ENCODE measurements around the gene ERI3.

ERI3 gene

DNA sequence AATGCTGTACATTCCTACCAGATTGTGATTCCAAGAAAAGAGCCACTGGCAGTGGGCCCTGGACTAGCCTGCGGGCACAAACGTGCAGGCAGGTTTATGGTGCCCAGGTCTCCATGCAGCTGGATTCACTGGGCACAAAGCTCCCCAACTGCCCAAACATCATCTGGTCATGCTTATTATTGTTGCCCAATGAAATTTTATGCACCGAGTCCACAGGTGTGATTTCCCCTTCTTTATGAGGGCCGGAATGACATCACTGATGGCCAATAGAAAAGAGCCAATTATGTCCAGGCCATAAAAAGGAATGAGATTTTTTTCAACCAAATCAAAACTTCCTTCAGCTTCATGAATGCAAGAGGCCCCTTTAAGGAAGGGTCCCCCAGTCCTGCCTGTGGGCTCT is 66.2 kb downstream of the ERI3 start:
- no peak overlapping the region for H3K27ac ChIP-seq
- no peak for DNase-seq (ENCODE audit: low spot score)
- no peak overlapping the region for H3K4me3 ChIP-seq
- TF ChIP-seq, protein P1, sequence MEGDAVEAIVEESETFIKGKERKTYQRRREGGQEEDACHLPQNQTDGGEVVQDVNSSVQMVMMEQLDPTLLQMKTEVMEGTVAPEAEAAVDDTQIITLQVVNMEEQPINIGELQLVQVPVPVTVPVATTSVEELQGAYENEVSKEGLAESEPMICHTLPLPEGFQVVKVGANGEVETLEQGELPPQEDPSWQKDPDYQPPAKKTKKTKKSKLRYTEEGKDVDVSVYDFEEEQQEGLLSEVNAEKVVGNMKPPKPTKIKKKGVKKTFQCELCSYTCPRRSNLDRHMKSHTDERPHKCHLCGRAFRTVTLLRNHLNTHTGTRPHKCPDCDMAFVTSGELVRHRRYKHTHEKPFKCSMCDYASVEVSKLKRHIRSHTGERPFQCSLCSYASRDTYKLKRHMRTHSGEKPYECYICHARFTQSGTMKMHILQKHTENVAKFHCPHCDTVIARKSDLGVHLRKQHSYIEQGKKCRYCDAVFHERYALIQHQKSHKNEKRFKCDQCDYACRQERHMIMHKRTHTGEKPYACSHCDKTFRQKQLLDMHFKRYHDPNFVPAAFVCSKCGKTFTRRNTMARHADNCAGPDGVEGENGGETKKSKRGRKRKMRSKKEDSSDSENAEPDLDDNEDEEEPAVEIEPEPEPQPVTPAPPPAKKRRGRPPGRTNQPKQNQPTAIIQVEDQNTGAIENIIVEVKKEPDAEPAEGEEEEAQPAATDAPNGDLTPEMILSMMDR (IDR thresholded peaks at IDR 0.05), result no peak

DNA sequence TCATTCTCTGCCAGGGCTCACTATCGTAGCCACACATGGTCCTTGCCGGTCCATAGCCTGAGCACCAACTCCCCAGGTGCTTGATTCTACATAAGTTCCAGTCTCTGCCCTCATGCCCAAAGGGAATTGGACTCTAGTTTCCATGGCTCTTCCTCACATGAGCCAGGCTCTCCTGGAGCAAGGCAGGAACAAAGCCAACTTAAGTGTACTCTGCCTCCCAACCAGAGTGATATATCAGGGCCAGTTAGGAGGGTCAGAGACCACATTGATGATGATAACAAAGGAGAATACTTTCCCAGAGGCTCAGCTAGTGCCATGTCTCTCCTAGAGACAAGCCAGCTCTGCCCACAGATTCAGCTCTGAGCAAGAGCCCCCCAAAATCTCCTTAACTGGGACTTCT is 70.9 kb downstream of the ERI3 start:
- TF ChIP-seq, protein P1 (IDR thresholded peaks at IDR 0.05), result no peak
- Histone ChIP-seq H3K4me3 (no peak overlapping the region), H3K27ac (no peak overlapping the region)
- no peak for DNase-seq (ENCODE audit: low spot score)

DNA sequence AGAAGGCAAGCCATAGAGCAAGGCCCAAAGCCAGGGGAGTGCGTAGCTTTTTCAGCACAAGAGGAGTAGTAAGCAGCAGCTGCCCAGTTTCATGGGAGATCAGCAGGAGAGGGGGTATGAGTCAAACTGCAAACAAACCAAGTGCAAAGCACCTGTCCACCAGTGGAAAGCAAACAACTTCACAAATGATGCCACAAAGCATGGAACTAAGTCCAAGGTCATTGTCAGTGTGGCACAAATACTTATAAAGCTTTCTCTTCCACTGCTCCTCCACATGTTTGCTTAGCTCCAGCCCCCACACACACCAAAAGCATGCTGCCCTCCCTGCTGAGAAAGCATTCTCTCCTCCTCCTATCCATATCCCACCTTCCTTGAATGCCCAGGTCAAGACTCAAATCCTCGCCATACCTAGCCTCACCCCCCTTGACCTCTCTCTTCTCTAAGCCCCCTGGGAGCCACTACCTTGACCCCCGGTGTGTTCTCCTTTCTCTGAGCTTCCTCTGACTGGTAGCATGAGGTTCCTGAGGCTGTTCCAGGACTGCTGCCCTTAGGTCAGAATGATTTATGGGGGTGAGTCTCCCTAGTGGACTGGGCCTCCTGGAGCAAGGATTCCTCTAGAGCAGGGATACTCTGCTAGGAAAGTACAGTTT is 71.4 kb downstream of the ERI3 start:
- TF ChIP-seq, protein P1 (IDR thresholded peaks at IDR 0.05), result no peak
- no peak overlapping the region for H3K27ac ChIP-seq
- no peak overlapping the region for H3K4me3 ChIP-seq
- no peak for DNase-seq (ENCODE audit: low spot score)

DNA sequence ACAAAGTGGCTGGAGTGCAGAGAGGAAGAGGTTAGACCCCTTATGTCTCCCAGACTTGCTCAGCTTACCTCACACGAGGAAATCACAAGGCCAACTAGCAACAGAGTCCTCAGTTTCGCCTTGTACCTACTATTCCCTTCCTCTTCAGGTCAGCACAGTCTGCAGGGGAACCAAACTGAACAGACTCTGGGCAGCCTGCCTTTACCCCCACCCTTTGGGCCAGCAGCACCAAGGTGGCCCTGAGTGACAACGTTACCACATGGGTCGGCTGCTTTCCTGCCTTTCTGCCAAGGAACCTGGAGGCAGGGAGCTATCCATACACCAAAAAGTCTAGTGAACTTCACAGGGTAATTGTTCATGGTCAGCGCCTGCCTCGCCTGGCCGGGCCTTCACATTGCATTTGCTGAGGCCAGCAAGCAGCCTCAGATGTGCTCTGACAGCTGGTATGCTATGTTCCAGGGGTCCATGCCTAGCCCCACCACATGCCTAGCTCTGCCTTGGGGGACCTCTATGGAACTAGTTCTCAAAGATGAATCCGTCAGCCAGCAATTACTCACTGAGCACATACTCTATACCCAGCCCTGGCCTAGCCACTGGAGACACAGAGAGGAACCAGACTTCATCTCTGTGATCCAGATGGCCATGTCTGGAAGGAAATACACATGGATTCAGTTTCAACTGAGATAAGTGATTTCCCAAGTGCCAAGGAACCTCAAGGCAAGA is 72.2 kb downstream of the ERI3 start:
- TF ChIP-seq, protein P1 (IDR thresholded peaks at IDR 0.05), result no peak
- no peak for DNase-seq (ENCODE audit: low spot score)
- H3K4me3 ChIP-seq, result no peak overlapping the region
- H3K27ac ChIP-seq, result no peak overlapping the region

DNA sequence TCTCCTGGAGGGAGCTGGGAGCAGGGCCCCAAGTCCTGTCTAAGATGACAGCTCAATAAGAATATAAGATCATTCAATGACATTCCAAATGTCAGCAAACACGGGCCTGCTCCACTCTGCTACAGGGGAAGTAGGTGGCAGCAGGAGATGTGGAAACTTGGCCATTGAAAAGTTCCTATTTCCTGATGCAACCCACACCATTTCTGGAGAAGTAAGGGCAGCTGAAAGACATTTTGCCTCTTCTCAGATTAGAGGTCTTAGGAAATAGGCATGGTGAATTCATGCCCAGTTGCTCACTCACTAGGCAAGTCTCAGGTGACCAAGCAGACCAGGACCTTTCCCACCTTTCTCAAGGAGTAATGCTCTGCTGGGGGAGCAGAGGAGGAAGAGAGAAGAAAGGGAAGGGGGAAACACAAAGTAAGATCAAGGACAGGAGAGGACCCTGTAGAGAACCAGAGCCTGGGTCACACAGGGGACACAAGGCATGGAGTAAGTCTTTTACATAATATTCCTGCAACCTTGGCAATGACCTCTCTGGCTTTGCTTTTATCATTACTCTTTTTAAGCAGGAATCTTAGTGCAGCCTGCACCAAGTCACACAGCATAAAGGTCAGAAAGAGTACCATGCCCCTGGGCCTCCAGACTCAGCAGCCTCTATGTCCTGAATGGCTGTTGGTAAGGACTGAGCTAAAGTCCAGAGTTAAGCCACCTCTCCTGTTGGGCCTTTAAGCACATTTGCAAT is 72.9 kb downstream of the ERI3 start:
- no peak overlapping the region for H3K27ac ChIP-seq
- TF ChIP-seq, protein P1 (IDR thresholded peaks at IDR 0.05), result no peak

DNA sequence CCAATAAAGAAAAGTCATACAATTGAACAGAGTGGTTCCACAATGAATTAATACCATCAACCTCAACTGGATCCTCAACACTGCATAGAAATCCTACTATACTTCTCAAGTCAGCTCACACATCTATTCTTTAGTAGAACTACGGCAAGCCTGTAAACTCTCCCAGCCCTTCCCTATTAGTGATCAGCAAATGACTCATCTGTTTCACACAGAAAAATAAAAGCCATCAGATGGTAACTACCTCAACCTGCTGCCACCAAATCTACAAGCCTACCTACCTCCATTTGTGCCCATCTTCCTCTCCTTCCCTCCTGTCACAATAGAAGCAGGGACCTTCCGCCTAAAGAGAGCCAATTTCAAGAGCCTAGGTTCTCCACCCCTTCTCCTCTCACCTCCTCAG is 78.2 kb downstream of the ERI3 start:
- TF ChIP-seq, protein P1 (IDR thresholded peaks at IDR 0.05), result no peak
- Histone ChIP-seq H3K4me3 (no peak overlapping the region), H3K27ac (no peak overlapping the region)
- no peak for DNase-seq (ENCODE audit: low spot score)

More for the DNA sequence above, 72.9 kb downstream of the ERI3 start:
- DNase-seq (ENCODE audit: low spot score), result no peak
- no peak overlapping the region for H3K4me3 ChIP-seq
